Measurements from ENCODE around the gene CYP46A1.

CYP46A1 gene

DNA sequence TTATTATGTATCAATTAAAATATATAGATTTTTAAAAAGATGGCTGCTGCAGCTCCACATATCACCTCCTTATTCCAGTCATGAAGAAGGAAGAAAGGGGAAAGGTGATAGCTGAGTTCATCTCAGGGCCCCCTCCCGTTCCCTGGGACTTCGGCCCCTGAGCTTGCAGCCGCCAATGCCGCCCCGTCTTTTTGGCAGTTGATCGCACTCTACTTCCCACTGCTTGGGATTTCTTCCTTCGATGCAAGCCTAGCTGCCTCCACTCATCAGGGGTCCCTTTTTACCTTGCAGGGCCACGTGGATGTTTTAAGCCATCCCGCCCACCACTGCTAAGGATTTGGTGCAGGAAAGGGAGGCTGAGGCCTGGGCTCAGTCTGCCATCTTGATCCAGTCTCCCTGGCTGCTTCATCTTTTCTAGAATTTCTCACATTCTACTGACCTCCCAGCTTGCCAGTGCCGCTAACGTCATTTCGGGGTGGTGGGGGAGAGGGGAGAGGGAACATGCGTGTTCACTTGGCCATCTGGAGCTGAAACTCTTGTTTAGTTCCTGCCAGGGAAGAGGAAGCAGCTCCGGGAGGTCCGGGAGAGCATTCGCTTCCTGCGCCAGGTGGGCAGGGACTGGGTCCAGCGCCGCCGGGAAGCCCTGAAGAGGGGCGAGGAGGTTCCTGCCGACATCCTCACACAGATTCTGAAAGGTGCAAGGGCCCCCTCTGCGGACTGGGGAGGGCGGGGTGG lies 31.3 kb downstream of the CYP46A1 start:
- TF ChIP-seq, protein P1, sequence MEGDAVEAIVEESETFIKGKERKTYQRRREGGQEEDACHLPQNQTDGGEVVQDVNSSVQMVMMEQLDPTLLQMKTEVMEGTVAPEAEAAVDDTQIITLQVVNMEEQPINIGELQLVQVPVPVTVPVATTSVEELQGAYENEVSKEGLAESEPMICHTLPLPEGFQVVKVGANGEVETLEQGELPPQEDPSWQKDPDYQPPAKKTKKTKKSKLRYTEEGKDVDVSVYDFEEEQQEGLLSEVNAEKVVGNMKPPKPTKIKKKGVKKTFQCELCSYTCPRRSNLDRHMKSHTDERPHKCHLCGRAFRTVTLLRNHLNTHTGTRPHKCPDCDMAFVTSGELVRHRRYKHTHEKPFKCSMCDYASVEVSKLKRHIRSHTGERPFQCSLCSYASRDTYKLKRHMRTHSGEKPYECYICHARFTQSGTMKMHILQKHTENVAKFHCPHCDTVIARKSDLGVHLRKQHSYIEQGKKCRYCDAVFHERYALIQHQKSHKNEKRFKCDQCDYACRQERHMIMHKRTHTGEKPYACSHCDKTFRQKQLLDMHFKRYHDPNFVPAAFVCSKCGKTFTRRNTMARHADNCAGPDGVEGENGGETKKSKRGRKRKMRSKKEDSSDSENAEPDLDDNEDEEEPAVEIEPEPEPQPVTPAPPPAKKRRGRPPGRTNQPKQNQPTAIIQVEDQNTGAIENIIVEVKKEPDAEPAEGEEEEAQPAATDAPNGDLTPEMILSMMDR (IDR thresholded peaks at IDR 0.05; ENCODE audit: borderline replicate concordance, insufficient read depth, low read depth, low read length): no peak

DNA sequence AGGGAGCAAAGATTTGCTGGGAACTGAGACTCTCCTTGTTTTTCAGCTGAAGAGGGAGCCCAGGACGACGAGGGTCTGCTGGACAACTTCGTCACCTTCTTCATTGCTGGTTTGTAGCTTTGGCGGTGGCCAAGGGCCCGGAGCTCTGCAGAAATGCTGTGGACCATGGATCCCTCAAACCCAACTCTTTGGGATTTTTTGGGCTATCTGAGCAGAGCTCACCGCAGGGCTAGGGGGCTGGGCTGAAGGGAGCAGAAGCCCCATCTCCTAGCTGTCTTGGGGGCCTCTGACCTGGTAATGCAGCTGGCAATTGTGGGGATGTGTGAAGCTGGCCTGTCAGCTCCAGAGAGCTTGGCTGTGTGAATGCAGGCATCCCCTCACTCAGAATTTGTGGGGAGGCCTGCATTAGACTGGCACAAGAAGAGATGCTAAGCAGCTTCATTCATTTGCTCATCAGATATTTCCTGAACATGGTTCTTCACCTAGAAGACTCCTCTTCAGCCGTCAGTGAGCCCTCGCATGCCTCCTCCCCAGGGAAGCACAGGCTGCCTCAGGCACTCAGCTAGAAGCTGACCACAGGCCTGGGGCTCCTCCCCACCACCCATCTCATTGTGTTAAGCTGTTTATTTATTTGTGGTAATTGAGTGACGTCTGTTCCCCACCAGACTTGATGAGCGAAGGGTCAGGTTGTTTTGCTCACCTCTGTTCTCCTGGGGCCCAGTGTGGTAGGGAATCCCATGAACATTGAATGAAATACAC lies 32.2 kb downstream of the CYP46A1 start:
- no peak overlapping the region for H3K4me3 ChIP-seq (ENCODE audit: low read depth, low read length)
- TF ChIP-seq, protein P1 (IDR thresholded peaks at IDR 0.05; ENCODE audit: borderline replicate concordance, insufficient read depth, low read depth, low read length): no peak

More for the DNA sequence above, 31.3 kb downstream of the CYP46A1 start:
- no peak overlapping the region for H3K4me3 ChIP-seq (ENCODE audit: low read depth, low read length)

DNA sequence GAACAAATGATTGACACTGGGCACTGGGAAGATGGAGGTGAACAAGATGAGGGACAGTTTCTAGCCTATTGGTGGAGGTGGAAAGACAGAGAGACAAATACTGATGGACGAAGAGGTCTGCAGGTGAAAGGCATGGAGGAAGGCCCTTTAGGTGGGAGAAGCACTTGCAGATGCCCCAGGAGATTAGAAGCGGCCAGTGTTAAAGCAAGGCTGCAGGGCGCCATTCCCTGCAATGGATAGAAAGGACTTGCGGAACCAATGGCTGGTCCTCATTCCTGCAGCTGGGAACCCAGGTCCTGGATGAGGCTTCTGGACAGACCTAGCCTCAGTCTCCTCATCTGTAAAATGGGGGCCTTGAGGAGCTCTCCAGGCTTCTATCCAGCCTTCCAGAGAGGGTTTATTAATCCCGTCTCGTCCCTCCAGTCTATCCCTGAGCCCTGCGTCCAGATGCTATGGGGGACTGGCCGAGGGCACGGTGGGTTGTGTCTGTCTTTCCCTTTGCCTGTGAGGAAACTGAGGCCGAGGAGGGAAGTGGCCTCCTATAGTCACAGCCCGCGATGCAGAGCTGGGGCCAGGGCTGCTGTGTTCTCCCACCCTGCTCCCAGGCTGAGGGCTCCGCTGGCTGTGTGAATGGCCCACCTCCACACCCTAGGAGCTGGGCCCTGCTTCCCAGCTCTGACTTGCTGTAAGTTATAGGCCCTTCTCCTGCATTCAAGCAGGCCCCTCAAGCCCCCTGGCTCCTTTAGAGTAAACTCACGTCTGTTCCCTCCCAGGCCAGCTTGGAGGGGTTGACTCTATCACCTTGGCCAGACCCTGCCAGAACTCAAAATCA lies 33.0 kb downstream of the CYP46A1 start:
- TF ChIP-seq, protein P1 (IDR thresholded peaks at IDR 0.05; ENCODE audit: borderline replicate concordance, insufficient read depth, low read depth, low read length): no peak
- no peak overlapping the region for H3K4me3 ChIP-seq (ENCODE audit: low read depth, low read length)

DNA sequence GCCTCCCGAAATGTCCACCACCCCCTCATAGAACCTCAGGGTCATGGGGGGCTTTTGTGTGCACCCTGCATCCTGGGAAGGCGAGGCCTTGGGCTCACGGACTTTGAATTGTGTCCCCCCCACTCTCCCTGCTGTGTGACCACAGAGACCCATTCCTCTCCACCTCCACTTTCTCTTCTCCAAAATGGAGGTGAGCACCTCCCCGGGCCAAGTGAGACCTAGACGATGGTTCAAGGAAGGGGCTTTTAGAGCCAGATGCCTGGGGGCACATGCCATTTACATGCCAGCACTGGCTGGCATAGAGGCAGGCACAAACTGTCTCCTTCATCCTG lies 33.5 kb downstream of the CYP46A1 start:
- no peak overlapping the region for H3K4me3 ChIP-seq (ENCODE audit: low read depth, low read length)

DNA sequence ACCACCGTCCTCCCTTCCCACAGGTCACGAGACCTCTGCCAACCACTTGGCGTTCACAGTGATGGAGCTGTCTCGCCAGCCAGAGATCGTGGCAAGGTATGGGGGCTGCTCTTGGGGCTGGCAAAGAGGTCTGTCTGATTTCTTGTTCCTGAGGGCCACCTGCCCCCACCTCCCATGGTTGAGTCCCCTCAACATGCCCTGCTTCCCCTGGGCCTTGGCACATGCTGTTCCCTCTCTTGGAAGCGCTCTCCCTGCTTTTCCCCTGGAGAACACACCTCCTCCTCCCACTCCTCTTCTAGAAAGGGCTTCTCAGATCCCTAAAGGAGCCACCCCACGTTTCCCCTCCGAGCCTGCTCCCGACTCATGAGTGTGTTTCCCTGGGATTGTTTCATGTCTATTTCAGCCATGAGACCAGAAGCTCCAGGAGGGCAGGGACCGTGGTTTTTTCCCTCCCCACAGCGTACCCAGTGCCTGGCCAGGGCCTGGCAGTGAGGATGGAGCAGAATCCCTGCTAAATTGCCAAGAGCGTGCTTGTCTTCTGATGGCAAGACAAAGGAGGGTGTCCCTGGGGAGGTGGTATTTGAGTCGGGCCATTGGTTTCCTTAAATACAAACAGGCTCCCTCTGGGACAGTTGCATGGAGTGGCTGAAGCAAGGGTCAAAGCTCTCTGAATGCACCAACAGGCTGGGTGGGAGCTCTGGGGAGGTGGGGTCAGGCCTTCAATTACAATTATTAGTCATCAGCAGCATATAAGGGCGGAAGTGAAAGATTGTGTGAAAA lies 34.1 kb downstream of the CYP46A1 start:
- no peak overlapping the region for H3K4me3 ChIP-seq (ENCODE audit: low read depth, low read length)
- TF ChIP-seq, protein P1 (IDR thresholded peaks at IDR 0.05; ENCODE audit: borderline replicate concordance, insufficient read depth, low read depth, low read length): no peak

More for the DNA sequence above, 33.5 kb downstream of the CYP46A1 start:
- TF ChIP-seq, protein P1 (IDR thresholded peaks at IDR 0.05; ENCODE audit: borderline replicate concordance, insufficient read depth, low read depth, low read length): no peak

DNA sequence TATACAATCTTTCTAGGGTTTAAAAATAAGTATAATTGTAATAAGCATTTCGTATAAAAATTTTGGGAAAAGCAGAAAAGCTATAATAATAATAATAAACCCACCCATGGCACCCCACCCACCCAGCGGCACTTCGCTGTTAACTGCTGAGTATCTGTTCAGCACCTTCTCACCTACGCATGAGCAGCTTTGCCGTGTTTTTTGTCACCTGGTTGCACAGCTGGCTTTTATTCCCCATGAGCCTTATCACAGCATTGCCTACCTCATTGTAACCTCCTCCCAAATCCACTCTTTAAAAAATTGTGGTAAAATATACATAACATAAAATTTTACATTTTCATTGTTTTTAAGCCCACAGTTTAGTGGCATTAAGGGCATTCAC lies 34.7 kb downstream of the CYP46A1 start:
- H3K4me3 ChIP-seq (ENCODE audit: low read depth, low read length): no peak overlapping the region
- TF ChIP-seq, protein P1 (IDR thresholded peaks at IDR 0.05; ENCODE audit: borderline replicate concordance, insufficient read depth, low read depth, low read length): no peak

All from GM12875 (cell line).